ENCODE results near the gene NID1.
A peak's percentile ranks its signal among the peaks of the same experiment; 100 is the strongest.

The NID1 gene

DNA sequence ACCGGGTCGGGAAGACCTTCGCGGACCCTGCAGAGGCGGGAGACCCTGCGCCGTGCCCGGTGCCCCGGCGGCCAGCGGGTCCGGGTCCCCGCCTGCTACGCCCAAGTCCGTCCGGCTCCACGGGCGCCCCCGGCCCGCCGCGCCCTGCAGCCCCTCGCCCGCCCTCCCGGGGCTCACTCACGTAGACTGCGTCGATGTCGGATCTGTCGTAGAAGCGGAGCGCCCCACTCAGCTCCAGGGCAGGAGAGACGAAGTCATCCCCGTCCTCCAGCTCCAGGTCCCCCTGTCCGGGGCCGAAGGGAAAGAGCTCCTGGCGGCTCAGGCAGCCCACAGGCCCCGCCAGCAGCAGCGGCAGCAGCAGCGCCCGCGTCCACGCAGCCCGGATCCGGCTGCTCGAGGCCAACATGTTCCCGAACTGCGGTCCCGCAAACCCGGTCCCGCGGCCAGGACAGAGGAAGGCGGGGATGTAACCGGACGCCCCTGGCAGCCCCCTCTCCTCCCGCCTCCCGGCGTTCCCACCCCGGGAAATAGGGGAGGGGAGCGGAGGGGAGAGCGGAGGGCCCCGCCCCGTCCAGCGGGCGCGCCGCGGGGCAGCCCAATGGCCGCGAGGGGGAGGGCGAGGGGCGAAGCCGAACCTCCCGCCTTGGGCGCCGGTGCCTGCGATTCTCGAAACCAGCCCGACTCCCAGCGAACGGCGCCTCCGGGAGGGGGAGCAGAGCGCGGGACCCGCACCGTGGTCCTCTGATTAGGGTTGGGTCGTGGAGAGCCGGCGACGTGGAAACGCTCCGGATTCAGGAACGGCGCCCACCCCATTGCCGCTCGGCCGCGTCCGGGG is at the start of gene NID1:
Gene NID1, minus strand, starts transcription at position 417 of the 835 bp plus-strand sequence. Its CDS starts 11 bp downstream, at position 406.
- no peak for FAIRE-seq
- TF ChIP-seq, protein P1, sequence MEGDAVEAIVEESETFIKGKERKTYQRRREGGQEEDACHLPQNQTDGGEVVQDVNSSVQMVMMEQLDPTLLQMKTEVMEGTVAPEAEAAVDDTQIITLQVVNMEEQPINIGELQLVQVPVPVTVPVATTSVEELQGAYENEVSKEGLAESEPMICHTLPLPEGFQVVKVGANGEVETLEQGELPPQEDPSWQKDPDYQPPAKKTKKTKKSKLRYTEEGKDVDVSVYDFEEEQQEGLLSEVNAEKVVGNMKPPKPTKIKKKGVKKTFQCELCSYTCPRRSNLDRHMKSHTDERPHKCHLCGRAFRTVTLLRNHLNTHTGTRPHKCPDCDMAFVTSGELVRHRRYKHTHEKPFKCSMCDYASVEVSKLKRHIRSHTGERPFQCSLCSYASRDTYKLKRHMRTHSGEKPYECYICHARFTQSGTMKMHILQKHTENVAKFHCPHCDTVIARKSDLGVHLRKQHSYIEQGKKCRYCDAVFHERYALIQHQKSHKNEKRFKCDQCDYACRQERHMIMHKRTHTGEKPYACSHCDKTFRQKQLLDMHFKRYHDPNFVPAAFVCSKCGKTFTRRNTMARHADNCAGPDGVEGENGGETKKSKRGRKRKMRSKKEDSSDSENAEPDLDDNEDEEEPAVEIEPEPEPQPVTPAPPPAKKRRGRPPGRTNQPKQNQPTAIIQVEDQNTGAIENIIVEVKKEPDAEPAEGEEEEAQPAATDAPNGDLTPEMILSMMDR (IDR thresholded peaks at IDR 0.05; ENCODE audit: insufficient read depth, missing control alignments), result no peak
- DNase-seq (ENCODE audit: insufficient read length, low spot score), result peak; percentile 61

GRCh38 chr1:236114076-236114747 is 49.3 kb upstream of the NID1 start:
- TF ChIP-seq, protein P1 (IDR thresholded peaks at IDR 0.05; ENCODE audit: insufficient read depth, missing control alignments), result no peak
- DNase-seq (ENCODE audit: insufficient read length, low spot score) (no peak), FAIRE-seq (no peak)

DNA sequence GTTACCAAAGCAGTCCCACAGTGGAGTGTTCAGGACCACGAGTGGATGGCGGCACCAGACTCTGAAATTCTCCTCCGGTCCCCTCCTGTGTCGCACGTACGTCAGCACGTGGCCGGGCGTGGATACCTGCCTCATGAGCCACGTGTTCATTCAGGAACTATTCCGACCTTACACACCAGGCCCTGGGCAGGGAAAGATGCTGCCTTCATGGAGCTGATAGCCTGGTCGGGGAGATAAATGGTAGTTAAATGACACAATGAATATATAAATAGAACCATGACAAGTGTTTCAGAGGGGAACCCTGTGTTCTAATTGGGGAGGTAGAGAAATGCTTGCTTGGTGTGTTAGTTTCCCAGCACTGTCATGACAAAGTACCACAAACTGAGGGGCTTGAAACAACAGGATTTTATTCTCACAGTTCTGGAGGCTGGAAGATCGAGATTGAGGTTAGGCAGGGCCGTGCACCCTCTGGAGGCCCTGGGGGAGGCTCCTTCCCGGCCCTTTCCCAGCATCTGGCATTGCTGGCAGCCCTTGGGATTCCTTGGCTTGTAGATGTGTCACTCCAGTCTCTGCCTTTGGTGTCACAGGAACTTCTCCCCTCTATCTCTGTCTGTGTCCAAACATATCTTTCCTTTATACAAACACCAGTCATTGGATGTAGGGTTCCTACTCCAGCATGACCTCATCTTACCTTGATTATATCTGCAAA is 48.6 kb upstream of the NID1 start:
- FAIRE-seq, result no peak
- TF ChIP-seq, protein P1 (IDR thresholded peaks at IDR 0.05; ENCODE audit: insufficient read depth, missing control alignments), result no peak
- no peak for DNase-seq (ENCODE audit: insufficient read length, low spot score)

- FAIRE-seq, result no peak
- no peak for DNase-seq (ENCODE audit: insufficient read length, low spot score)
- TF ChIP-seq, protein P1 (IDR thresholded peaks at IDR 0.05; ENCODE audit: insufficient read depth, missing control alignments), result no peak
Observed at GRCh38 chr1:236112332-236112627, 47.4 kb upstream of the NID1 start.

DNA sequence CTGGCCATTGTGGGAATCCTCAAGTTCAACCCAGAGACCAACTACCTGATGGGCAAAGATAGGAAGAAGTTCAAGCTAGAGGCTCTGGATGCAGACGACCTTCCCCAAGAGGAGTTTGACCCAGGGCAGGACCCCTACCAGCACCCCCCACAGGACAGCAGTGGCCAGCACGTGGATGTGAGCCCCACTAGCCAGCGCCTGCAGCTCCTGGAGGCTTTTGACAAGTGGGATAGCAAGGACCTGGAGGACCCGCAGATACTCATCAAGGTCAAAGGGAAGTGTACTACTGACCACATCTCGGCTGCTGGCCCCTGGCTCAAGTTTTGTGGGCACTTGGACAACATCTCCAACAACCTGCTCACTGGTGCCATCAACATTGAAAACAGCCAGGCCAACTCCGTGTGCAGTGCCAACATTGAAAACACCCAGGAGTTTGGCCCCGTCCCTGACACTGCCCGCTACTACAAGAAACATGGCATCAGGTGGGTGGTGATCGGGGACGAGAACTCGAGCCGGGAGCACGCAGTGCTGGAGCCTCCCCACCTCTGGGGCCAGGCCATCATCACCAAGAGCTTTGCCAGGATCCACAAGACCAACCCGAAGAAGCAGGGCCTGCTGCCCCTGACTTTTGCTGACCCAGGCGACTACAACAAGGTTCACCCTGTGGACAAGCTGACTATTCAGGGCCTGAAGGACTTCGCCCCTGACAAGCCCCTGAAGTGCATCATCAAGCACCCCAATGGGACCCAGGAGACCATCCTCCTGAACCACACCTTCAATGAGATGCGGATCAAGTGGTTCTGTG is 46.8 kb upstream of the NID1 start:
- DNase-seq (ENCODE audit: insufficient read length, low spot score) (no peak), FAIRE-seq (no peak)
- TF ChIP-seq, protein P1 (IDR thresholded peaks at IDR 0.05; ENCODE audit: insufficient read depth, missing control alignments), result no peak

DNA sequence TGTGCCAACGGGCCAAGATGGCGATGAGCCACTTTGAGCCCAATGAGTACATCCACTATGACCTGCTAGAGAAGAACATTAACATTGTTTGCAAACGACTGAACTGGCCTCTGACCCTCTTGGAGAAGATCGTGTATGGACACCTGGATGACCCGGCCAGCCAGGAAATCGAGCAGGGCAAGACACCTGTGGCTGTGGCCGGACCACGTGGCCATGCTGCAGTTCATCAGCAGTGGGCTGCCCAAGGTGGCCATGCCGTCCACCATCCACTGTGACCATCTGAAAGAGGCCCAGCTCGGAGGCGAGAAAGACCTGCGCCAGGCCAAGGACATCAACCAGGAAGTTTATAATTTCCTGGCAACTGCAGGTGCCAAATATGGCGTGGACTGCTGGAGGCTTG is 45.2 kb upstream of the NID1 start:
- DNase-seq (ENCODE audit: insufficient read length, low spot score), result no peak
- FAIRE-seq, result no peak
- TF ChIP-seq, protein P1 (IDR thresholded peaks at IDR 0.05; ENCODE audit: insufficient read depth, missing control alignments), result no peak

Data from D721Med (cell line).